GM23338 (cell line): Measurements from ENCODE around the gene USP21. TPM values are rescaled to one million over a fixed set of nuclear protein-coding genes. Genes with fewer than 3 reads are reported as not detected.
A peak's percentile ranks its signal among the peaks of the same experiment; 100 is the strongest.

ENCODE experiments used
- ATAC-seq: fragments of 200-7000 bp; cut with Tn5 transposase; 3 replicates; pipeline ENCODE4 v1.9.1; 2020
- DNase-seq: peaks from one replicate; pipeline ENCODE4 v3.0.0-alpha.2; 2015; ENCODE audit warnings: low spot score
- H2AFZ ChIP-seq: fragments of 200-600 bp; sonication (generic); 2 replicates; pipeline ENCODE4 v1.8.0; 2016; ENCODE audit warnings: antibody characterized with exemption, mild to moderate bottlenecking, moderate library complexity
- H3F3A ChIP-seq: fragments of 200-600 bp; sonication (generic); replicated peaks from 2 replicates; pipeline ENCODE4 v1.8.0; 2017; ENCODE audit warnings: antibody characterized with exemption, mixed run types, low read depth
- H3K27ac ChIP-seq: fragments of 200-600 bp; sonication (generic); 2 replicates; pipeline ENCODE4 v1.6.1; 2016; ENCODE audit warnings: low read depth
- H3K27me3 ChIP-seq: fragments of 200-600 bp; sonication (generic); 2 replicates; pipeline ENCODE4 v1.8.0; 2016; ENCODE audit warnings: mild to moderate bottlenecking, mixed run types, moderate library complexity; ENCODE audit not compliant: insufficient read depth
- H3K36me3 ChIP-seq: fragments of 200-600 bp; sonication (generic); 2 replicates; pipeline ENCODE4 v1.8.0; 2016; ENCODE audit warnings: mild to moderate bottlenecking; ENCODE audit not compliant: insufficient read depth
- H3K4me1 ChIP-seq: fragments of 200-600 bp; sonication (generic); 2 replicates; pipeline ENCODE4 v1.8.0; 2016; ENCODE audit warnings: mild to moderate bottlenecking, moderate library complexity; ENCODE audit not compliant: insufficient read depth
- H3K4me2 ChIP-seq: fragments of 200-600 bp; sonication (generic); 2 replicates; pipeline ENCODE4 v1.7.1; 2017; ENCODE audit warnings: mixed run types
- H3K4me3 ChIP-seq: fragments of 200-600 bp; sonication (generic); 2 replicates; pipeline ENCODE4 v1.6.1; 2016; ENCODE audit warnings: mixed run types
- H3K79me2 ChIP-seq: fragments of 200-600 bp; sonication (generic); replicated peaks from 2 replicates; pipeline ENCODE4 v1.8.0; 2017; ENCODE audit warnings: mild to moderate bottlenecking; ENCODE audit not compliant: insufficient read depth
- H3K9me2 ChIP-seq: fragments of 200-600 bp; sonication (generic); 2 replicates; pipeline ENCODE4 v1.8.0; 2017; ENCODE audit not compliant: insufficient read depth
- H4K20me1 ChIP-seq: fragments of 200-600 bp; sonication (generic); replicated peaks from 2 replicates; pipeline ENCODE4 v1.8.0; 2017; ENCODE audit warnings: mild to moderate bottlenecking; ENCODE audit not compliant: insufficient read depth
- H3K27ac Mint-ChIP-seq: 2 replicates; pipeline ENCODE4 v1.8.0; 2020; ENCODE audit warnings: inconsistent platforms, mild to moderate bottlenecking, moderate library complexity, mixed read lengths
- H3K27me3 Mint-ChIP-seq: 3 replicates; pipeline ENCODE4 v1.8.0; 2022; ENCODE audit warnings: low read depth, mild to moderate bottlenecking, moderate library complexity, mixed read lengths, inconsistent platforms; ENCODE audit not compliant: insufficient read depth, poor library complexity
- H3K36me3 Mint-ChIP-seq: 3 replicates; pipeline ENCODE4 v1.8.0; 2021; ENCODE audit warnings: low read depth, mild to moderate bottlenecking, inconsistent platforms, moderate library complexity, mixed read lengths
- H3K4me1 Mint-ChIP-seq: 3 replicates; pipeline ENCODE4 v1.8.0; 2020; ENCODE audit warnings: mild to moderate bottlenecking, inconsistent platforms, mixed read lengths
- H3K4me3 Mint-ChIP-seq: 3 replicates; pipeline ENCODE4 v1.8.0; 2021; ENCODE audit warnings: moderate library complexity, mild to moderate bottlenecking, inconsistent platforms, mixed read lengths
- H3K9me3 Mint-ChIP-seq: 3 replicates; pipeline ENCODE4 v1.8.0; 2020; ENCODE audit warnings: moderate library complexity, mild to moderate bottlenecking, inconsistent platforms, mixed read lengths
- CREB1 ChIP-seq: fragments of 250-450 bp; sonication (Bioruptor Pico); IDR thresholded peaks from 2 replicates; pipeline ENCODE4 v1.5.0; 2020; ENCODE audit warnings: low read depth, mild to moderate bottlenecking, moderate library complexity
- EZH2 ChIP-seq: fragments of 200-600 bp; sonication (generic); IDR thresholded peaks from one replicate; pipeline ENCODE4 v1.8.0; 2017; ENCODE audit warnings: antibody characterized with exemption, mild to moderate bottlenecking, low read depth; ENCODE audit not compliant: unreplicated experiment
- EZH2phosphoT487 ChIP-seq: fragments of 200-600 bp; sonication (generic); IDR thresholded peaks from one replicate; pipeline ENCODE4 v1.8.1; 2018; ENCODE audit warnings: antibody characterized with exemption; ENCODE audit not compliant: unreplicated experiment
- NANOG ChIP-seq: IDR thresholded peaks from 2 replicates; pipeline ENCODE4 v1.6.1; 2016; ENCODE audit warnings: antibody characterized with exemption, borderline replicate concordance
- POLR2AphosphoS5 ChIP-seq: IDR thresholded peaks from 2 replicates; pipeline ENCODE4 v1.6.1; 2016; ENCODE audit warnings: antibody characterized with exemption, low read depth
- polyA plus RNA-seq: library from polyadenylated mRNA; unstranded; fragments of >200 nt; fragmentation: Nextera tagmentation; extraction: Ambion mirVana; gene quantifications from 2 replicates; pipeline ENCODE4 v1.2.1, GENCODE V29; 2016
- total RNA-seq: library from RNA; depleted of rRNA; stranded (reverse); fragments of >200 nt; shearing (Covaris generic); gene quantifications from 2 replicates; pipeline ENCODE4 v1.2.3, GENCODE V29; 2014
- TF ChIP-seq, protein P1 (sequence below), 2 experiments: fragments of 200-600 bp in 1 of 2; sonication (generic) in 1 of 2; conservative IDR thresholded peaks; 2 replicates each; pipeline versions ENCODE4 v1.5.1 to v1.6.1; 2016 to 2017; ENCODE audit warnings: antibody characterized with exemption in 2 of 2, low read depth in 2 of 2, mild to moderate bottlenecking in 2 of 2, moderate library complexity in 1 of 2
- TF ChIP-seq, protein P2 (sequence below): IDR thresholded peaks from 2 replicates; pipeline ENCODE4 v1.6.1; 2016; ENCODE audit warnings: antibody characterized with exemption
- TF ChIP-seq, protein P3 (sequence below): IDR thresholded peaks from one replicate; pipeline ENCODE4 v1.6.1; 2018; ENCODE audit warnings: antibody characterized with exemption; ENCODE audit not compliant: unreplicated experiment

Gene USP21
- total and polyA plus RNA-seq, 2 experiments from 2014 or later = 17.9 to 25.6 TPM

GRCh38 chr1:161153176-161153575, 6.1 kb upstream of the USP21 start (continued):
- TF ChIP-seq, protein P1, sequence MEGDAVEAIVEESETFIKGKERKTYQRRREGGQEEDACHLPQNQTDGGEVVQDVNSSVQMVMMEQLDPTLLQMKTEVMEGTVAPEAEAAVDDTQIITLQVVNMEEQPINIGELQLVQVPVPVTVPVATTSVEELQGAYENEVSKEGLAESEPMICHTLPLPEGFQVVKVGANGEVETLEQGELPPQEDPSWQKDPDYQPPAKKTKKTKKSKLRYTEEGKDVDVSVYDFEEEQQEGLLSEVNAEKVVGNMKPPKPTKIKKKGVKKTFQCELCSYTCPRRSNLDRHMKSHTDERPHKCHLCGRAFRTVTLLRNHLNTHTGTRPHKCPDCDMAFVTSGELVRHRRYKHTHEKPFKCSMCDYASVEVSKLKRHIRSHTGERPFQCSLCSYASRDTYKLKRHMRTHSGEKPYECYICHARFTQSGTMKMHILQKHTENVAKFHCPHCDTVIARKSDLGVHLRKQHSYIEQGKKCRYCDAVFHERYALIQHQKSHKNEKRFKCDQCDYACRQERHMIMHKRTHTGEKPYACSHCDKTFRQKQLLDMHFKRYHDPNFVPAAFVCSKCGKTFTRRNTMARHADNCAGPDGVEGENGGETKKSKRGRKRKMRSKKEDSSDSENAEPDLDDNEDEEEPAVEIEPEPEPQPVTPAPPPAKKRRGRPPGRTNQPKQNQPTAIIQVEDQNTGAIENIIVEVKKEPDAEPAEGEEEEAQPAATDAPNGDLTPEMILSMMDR (conservative IDR thresholded peaks at IDR 0.05; ENCODE audit: low read depth in 2 of 2) = no peak
- TF ChIP-seq EZH2 (no peak), POLR2AphosphoS5 (no peak), CREB1 (CRISPR knock-in tag) (no peak), EZH2phosphoT487 (no peak)

- Histone ChIP-seq H3K9me2 (no peaks in the 10 kb centered on the region), H3K4me1 (peaks cover 10% of the 10 kb centered on the region), H3K4me2 (peak within 1 kb of the TSS; percentile 76), H3K36me3 (no peaks in the 10 kb centered on the region; the same call in 1 of the 2 replicates), H3K79me2 (0 out of 2 replicates have a peak, but pooled peaks cover 9% of the 10 kb centered on the region), H3F3A (peaks cover 14% of the 10 kb centered on the region; the same call in 1 of the 2 replicates), H3K4me3 (peak within 1 kb of the TSS; percentile 60), H4K20me1 (no peaks in the 10 kb centered on the region), H3K27ac (peak within 1 kb of the TSS; percentile 97), H3K27me3 (no peaks in the 10 kb centered on the region), H2AFZ (peak within 1 kb of the TSS; percentile 96)
- Mint-ChIP-seq H3K36me3 (peaks cover 18% of the 10 kb centered on the region), H3K27me3 (peaks cover 4% of the 10 kb centered on the region), H3K9me3 (no peaks in the 10 kb centered on the region), H3K4me3 (peak within 1 kb of the TSS; percentile 97), H3K27ac (peak within 1 kb of the TSS; percentile 100), H3K4me1 (peaks cover 12% of the 10 kb centered on the region; the same call in 2 of the 3 replicates)
- peak; percentile 96 for ATAC-seq
- peak; percentile 94 for DNase-seq
- TF ChIP-seq NANOG (no peak), POLR2AphosphoS5 (peak; percentile 69), CREB1 (CRISPR knock-in tag) (peak; percentile 54; the same call in 1 of the 2 replicates), EZH2phosphoT487 (no peak)
- TF ChIP-seq, protein P2, sequence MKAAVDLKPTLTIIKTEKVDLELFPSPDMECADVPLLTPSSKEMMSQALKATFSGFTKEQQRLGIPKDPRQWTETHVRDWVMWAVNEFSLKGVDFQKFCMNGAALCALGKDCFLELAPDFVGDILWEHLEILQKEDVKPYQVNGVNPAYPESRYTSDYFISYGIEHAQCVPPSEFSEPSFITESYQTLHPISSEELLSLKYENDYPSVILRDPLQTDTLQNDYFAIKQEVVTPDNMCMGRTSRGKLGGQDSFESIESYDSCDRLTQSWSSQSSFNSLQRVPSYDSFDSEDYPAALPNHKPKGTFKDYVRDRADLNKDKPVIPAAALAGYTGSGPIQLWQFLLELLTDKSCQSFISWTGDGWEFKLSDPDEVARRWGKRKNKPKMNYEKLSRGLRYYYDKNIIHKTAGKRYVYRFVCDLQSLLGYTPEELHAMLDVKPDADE = peak; percentile 62
- TF ChIP-seq, protein P1 (conservative IDR thresholded peaks at IDR 0.05; ENCODE audit: low read depth in 2 of 2) = no peak
- TF ChIP-seq, protein P3, sequence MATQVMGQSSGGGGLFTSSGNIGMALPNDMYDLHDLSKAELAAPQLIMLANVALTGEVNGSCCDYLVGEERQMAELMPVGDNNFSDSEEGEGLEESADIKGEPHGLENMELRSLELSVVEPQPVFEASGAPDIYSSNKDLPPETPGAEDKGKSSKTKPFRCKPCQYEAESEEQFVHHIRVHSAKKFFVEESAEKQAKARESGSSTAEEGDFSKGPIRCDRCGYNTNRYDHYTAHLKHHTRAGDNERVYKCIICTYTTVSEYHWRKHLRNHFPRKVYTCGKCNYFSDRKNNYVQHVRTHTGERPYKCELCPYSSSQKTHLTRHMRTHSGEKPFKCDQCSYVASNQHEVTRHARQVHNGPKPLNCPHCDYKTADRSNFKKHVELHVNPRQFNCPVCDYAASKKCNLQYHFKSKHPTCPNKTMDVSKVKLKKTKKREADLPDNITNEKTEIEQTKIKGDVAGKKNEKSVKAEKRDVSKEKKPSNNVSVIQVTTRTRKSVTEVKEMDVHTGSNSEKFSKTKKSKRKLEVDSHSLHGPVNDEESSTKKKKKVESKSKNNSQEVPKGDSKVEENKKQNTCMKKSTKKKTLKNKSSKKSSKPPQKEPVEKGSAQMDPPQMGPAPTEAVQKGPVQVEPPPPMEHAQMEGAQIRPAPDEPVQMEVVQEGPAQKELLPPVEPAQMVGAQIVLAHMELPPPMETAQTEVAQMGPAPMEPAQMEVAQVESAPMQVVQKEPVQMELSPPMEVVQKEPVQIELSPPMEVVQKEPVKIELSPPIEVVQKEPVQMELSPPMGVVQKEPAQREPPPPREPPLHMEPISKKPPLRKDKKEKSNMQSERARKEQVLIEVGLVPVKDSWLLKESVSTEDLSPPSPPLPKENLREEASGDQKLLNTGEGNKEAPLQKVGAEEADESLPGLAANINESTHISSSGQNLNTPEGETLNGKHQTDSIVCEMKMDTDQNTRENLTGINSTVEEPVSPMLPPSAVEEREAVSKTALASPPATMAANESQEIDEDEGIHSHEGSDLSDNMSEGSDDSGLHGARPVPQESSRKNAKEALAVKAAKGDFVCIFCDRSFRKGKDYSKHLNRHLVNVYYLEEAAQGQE = no peak
Measured at GRCh38 chr1:161153682-161154337, 5.5 kb upstream of the USP21 start, which contains the start of gene UFC1. TSS of gene UFC1 (plus strand) at chr1:161153978. CDS start at chr1:161153998, 20 bp downstream.
